Ovary (tissue), 9 donors: ENCODE measurements around the gene CLRN2. TPM values are rescaled to one million over a fixed set of nuclear protein-coding genes. Genes with fewer than 3 reads are reported as not detected.

ENCODE experiments used
- DNase-seq, 5 donors: peaks; one replicate each; pipeline ENCODE4 v3.0.0-alpha.2; 2019 to 2020
- H3K27ac ChIP-seq, 2 donors: fragments of 200-600 bp; one replicate each; pipeline versions ENCODE4 v1.5.1 to v1.8.0; 2019 to 2022
- H3K27me3 ChIP-seq: fragments of 200-600 bp; one replicate; pipeline ENCODE4 v1.8.0; 2022
- H3K36me3 ChIP-seq: fragments of 200-600 bp; sonication (generic); one replicate; pipeline ENCODE4 v1.5.1; 2019
- H3K4me1 ChIP-seq: one replicate; pipeline ENCODE4 v1.8.1; 2013; ENCODE audit warnings: mild to moderate bottlenecking, moderate library complexity; ENCODE audit not compliant: insufficient read depth
- H3K4me3 ChIP-seq: fragments of 200-600 bp; sonication (generic); one replicate; pipeline ENCODE4 v1.5.1; 2017
- H3K9me3 ChIP-seq, 2 donors: fragments of 200-600 bp in 1 of 2; sonication (generic) in 1 of 2; one replicate each; pipeline versions ENCODE4 v1.5.1 to v1.8.1; 2013 to 2019; ENCODE audit warnings: mild to moderate bottlenecking in 1 of 2, moderate library complexity in 1 of 2
- EP300 ChIP-seq: sonication (generic); formaldehyde crosslinking; IDR thresholded peaks from one replicate; pipeline ENCODE4 v1.6.1; 2017; ENCODE audit warnings: antibody characterized with exemption
- POLR2A ChIP-seq: fragments of 450-650 bp; IDR thresholded peaks from one replicate; pipeline ENCODE4 v1.6.1; 2017; ENCODE audit warnings: antibody characterized with exemption, mild to moderate bottlenecking, moderate library complexity
- WGBS, 3 donors: extraction: QIAGEN DNeasy Blood & Tissue Kit in 1 of 3; methylation state at CpG; one replicate each; pipeline versions ENCODE4 v1.1.5 to v1.1.7; 2013 to 2017; 5-methylcytosine and 5-hydroxymethylcytosine counted together
- intact Hi-C, 4 donors: fragments of 100-400 bp; cut with DNase I; formaldehyde crosslinking; loops; one replicate each; pipeline versions ENCODE4 v1.11.0 to v1.15.1; 2022 to 2023
- polyA plus RNA-seq, 2 donors: library from polyadenylated mRNA; stranded (reverse); fragments of 200-250 nt in 1 of 2; fragments of 350-450 nt in 1 of 2; fragmentation: Illumina TruSeq in 1 of 2; extraction: RNeasy Lipid Tissue Mini Kit (QIAGEN cat#74804) in 1 of 2; gene quantifications; one replicate each; pipeline ENCODE4 v1.2.3, GENCODE V29; 2013 to 2014
- total RNA-seq, 7 donors: library from RNA; depleted of rRNA in 2 of 7; stranded (reverse); fragments of >200 nt in 2 of 7; fragmentation: NEBNext Ultra II Directional in 3 of 7; extraction: Animal tissue kit (Norgen Biotek cat#: 25700) in 3 of 7; gene quantifications; one replicate each; pipeline versions ENCODE4 v1.1.0 to v1.2.4, GENCODE V29; 2016 to 2023
- TF ChIP-seq, protein P1 (sequence below), 3 donors: fragments of 450-650 bp in 2 of 3; fragments of 200-600 bp in 1 of 3; IDR thresholded peaks; one replicate each; pipeline versions ENCODE4 v1.5.1 to v1.8.0; 2016 to 2022; ENCODE audit warnings: antibody characterized with exemption in 3 of 3, mild to moderate bottlenecking in 1 of 3
- donor health status: DM: no; HTN: no; CAD: no; lungs with moderate emphysema.
- donor health status: DM: no; HTN: no; CAD: no.
- donor health status: Bipolar disorder and iron deficiency.
- donor health status: DM: yes; HTN: yes; CAD: no.
- donor health status: DM: no; HTN: no; CAD: no.
- donor health status: DM: yes; HTN: yes; CAD: no.

Gene CLRN2
- total and polyA plus RNA-seq, 9 donors = not detected

DNA sequence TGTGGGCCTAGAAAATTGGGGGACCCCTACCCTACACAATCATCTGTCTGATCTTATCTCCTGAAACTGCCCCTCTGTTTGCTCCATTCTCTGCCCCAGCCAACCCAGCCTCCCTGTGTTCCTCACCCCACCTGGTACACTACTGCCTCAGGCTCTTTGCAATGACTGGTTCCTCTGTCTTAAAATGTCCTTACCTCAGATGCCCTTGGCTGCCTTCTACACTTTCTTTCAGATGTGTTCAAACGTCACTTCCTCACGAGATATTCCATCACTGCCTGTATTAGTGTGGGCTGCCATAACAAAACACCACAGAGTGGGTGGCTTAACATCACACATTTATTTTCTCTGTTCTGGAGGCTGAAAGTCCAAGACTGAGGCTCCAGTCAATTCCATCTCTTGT lies 32.2 kb upstream of the CLRN2 start:
- intact Hi-C loops = no loop called here
- TF ChIP-seq EP300 = no peak
- TF ChIP-seq POLR2A = no peak
- TF ChIP-seq, protein P1, sequence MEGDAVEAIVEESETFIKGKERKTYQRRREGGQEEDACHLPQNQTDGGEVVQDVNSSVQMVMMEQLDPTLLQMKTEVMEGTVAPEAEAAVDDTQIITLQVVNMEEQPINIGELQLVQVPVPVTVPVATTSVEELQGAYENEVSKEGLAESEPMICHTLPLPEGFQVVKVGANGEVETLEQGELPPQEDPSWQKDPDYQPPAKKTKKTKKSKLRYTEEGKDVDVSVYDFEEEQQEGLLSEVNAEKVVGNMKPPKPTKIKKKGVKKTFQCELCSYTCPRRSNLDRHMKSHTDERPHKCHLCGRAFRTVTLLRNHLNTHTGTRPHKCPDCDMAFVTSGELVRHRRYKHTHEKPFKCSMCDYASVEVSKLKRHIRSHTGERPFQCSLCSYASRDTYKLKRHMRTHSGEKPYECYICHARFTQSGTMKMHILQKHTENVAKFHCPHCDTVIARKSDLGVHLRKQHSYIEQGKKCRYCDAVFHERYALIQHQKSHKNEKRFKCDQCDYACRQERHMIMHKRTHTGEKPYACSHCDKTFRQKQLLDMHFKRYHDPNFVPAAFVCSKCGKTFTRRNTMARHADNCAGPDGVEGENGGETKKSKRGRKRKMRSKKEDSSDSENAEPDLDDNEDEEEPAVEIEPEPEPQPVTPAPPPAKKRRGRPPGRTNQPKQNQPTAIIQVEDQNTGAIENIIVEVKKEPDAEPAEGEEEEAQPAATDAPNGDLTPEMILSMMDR (IDR thresholded peaks at IDR 0.05) = no peak
- 88 to 98% (median 92%) methylated on average over 2 of the region's 2 CpGs for WGBS, 3 donors
- Histone ChIP-seq H3K4me1 (no peaks in the 10 kb centered on the region), H3K27ac (no peak overlapping the region), H3K4me3 (no peak overlapping the region), H3K36me3 (no peaks in the 10 kb centered on the region), H3K9me3 (no peaks in the 10 kb centered on the region), H3K27me3 (no peaks in the 10 kb centered on the region)
- no peak for DNase-seq

DNA sequence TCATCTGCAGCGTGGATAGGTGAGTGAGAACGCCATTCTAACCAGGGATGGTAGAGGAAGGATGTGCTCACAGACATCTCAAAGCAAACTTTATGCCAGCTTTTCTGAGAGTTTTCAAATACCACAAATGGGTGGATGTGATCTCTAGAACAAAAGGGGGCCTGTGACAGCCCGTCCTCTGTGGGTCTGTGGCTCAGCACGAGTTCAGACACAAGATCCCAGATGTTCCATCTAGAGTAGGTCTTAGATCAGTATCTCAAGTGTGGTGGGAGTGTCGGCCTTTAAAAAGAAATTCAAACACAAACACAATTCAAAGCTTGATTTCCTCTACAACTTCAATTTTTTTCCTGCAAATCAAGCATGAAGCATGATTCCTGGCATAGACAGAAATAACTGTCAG lies 25.8 kb upstream of the CLRN2 start:
- no peaks in the 10 kb centered on the region for H3K9me3 ChIP-seq
- no peaks in the 10 kb centered on the region for H3K27me3 ChIP-seq
- no peaks in the 10 kb centered on the region for H3K4me1 ChIP-seq
- H3K27ac ChIP-seq = no peak overlapping the region
- no peaks in the 10 kb centered on the region for H3K36me3 ChIP-seq
- DNase-seq = no peak
- intact Hi-C loops = no loop called here
- no peak overlapping the region for H3K4me3 ChIP-seq
- WGBS, 3 donors = 88 to 92% (median 89%) methylated on average over 5 of the region's 5 CpGs
- no peak for TF ChIP-seq POLR2A
- TF ChIP-seq, protein P1 (IDR thresholded peaks at IDR 0.05) = no peak
- no peak for TF ChIP-seq EP300

DNA sequence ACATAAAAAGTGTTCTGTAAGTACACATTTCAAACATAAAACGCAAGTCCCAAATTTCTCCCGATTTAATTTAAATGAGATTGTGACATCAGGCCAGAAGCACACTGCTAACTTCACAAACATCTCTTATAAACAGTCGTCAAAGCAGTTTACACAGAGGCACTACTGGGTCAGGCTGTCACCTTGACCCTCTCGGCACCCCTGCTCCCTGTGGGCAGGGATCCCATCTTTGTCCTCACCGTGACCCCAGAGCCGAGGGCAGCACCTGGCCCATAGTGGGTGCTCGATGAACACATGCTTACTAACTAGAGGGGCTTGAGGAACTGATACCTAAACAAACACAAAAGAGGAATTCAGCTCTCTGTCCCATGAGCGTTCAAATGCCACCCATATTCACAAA lies 25.2 kb upstream of the CLRN2 start:
- intact Hi-C loops = no loop called here
- Histone ChIP-seq H3K27me3 (no peaks in the 10 kb centered on the region), H3K36me3 (no peaks in the 10 kb centered on the region), H3K27ac (no peak overlapping the region), H3K4me1 (no peaks in the 10 kb centered on the region), H3K4me3 (no peak overlapping the region), H3K9me3 (no peaks in the 10 kb centered on the region)
- TF ChIP-seq POLR2A = no peak
- TF ChIP-seq EP300 = no peak
- TF ChIP-seq, protein P1 (IDR thresholded peaks at IDR 0.05) = no peak
- WGBS, 3 donors = 71 to 80% (median 75%) methylated on average over 8 of the region's 8 CpGs
- DNase-seq = no peak

DNA sequence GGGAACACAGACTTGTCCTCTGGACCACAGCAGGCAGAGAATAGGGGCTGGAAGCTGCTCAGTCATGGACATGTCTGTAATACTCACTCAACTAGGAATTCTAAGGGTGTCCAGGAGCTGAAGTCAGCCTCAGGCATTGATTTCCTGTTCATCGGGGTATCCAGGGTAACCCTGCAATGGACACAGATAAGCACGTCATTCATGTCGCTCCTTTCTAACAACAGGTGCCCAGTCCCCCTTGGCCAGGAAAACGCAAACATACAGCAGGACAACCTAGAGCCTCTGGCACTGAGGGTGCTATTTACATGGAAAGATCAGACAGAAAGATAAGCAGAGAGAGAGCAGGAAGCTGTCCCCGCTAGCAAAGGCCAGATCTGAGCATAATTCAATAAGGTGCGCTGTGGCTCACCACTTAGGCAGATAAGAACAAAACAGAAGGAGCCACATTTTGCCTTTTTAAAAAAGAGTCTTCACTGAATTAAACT lies 24.3 kb upstream of the CLRN2 start:
- Histone ChIP-seq H3K36me3 (no peaks in the 10 kb centered on the region), H3K27me3 (no peaks in the 10 kb centered on the region), H3K27ac (no peak overlapping the region), H3K4me3 (no peak overlapping the region), H3K4me1 (no peaks in the 10 kb centered on the region), H3K9me3 (no peaks in the 10 kb centered on the region)
- TF ChIP-seq POLR2A = no peak
- TF ChIP-seq EP300 = no peak
- TF ChIP-seq, protein P1 (IDR thresholded peaks at IDR 0.05) = no peak
- intact Hi-C loops = no loop called here
- DNase-seq = no peak
- WGBS, 3 donors = 85 to 99% (median 89%) methylated on average over 6 of the region's 6 CpGs

DNA sequence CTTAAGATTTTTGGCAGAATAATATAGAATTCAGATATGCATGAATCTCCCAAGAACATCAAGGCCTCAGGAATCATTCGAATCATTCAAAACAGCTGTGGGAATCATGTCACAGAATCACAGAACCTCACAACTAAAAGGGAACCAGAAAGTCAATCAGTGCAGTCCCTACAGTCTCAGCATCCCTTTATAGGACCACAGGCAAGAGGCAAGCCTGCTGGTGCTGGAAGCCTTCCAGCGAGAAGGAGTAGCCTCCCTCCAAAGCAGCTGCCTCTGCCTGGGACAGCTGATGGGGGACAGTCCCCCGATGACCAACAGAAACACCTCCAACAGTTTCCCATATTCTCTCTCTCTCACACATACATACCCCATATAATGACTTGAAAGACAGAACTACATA lies 23.8 kb upstream of the CLRN2 start:
- Histone ChIP-seq H3K4me1 (no peaks in the 10 kb centered on the region), H3K9me3 (no peaks in the 10 kb centered on the region), H3K27me3 (no peaks in the 10 kb centered on the region), H3K36me3 (no peaks in the 10 kb centered on the region), H3K27ac (no peak overlapping the region), H3K4me3 (no peak overlapping the region)
- TF ChIP-seq EP300 (no peak), POLR2A (no peak)
- TF ChIP-seq, protein P1 (IDR thresholded peaks at IDR 0.05) = no peak
- DNase-seq = no peak
- intact Hi-C loops = no loop called here
- WGBS, 3 donors = 85 to 90% (median 87%) methylated on average over 3 of the region's 3 CpGs
